GM23338 (cell line): ENCODE data around the gene STK24.

Source experiments
- CREB1 ChIP-seq: fragments of 250-450 bp; sonication (Bioruptor Pico); IDR thresholded peaks from 2 replicates; pipeline ENCODE4 v1.5.0; 2020; ENCODE audit warnings: low read depth, mild to moderate bottlenecking, moderate library complexity
- EZH2 ChIP-seq: fragments of 200-600 bp; sonication (generic); IDR thresholded peaks from one replicate; pipeline ENCODE4 v1.8.0; 2017; ENCODE audit warnings: antibody characterized with exemption, mild to moderate bottlenecking, low read depth; ENCODE audit not compliant: unreplicated experiment
- JUNB ChIP-seq: IDR thresholded peaks from one replicate; pipeline ENCODE4 v1.6.1; 2016; ENCODE audit warnings: antibody characterized with exemption; ENCODE audit not compliant: unreplicated experiment
- NANOG ChIP-seq: IDR thresholded peaks from 2 replicates; pipeline ENCODE4 v1.6.1; 2016; ENCODE audit warnings: antibody characterized with exemption, borderline replicate concordance
- POLR2AphosphoS5 ChIP-seq: IDR thresholded peaks from 2 replicates; pipeline ENCODE4 v1.6.1; 2016; ENCODE audit warnings: antibody characterized with exemption, low read depth
- STAT1 ChIP-seq: IDR thresholded peaks from one replicate; pipeline ENCODE4 v1.6.1; 2016; ENCODE audit warnings: antibody characterized with exemption; ENCODE audit not compliant: unreplicated experiment
- ZNF114 ChIP-seq: fragments of 250-450 bp; sonication (Bioruptor Pico); IDR thresholded peaks from 2 replicates; pipeline ENCODE4 v1.5.0; 2020; ENCODE audit warnings: mild to moderate bottlenecking, moderate library complexity
- ZNF331 ChIP-seq: fragments of 250-450 bp; sonication (Bioruptor Pico); IDR thresholded peaks from 2 replicates; pipeline ENCODE4 v1.5.0; 2020; ENCODE audit warnings: low read depth, mild to moderate bottlenecking, moderate library complexity
- TF ChIP-seq, protein P1 (sequence below), 2 experiments: fragments of 200-600 bp in 1 of 2; sonication (generic) in 1 of 2; conservative IDR thresholded peaks; 2 replicates each; pipeline versions ENCODE4 v1.5.1 to v1.6.1; 2016 to 2017; ENCODE audit warnings: antibody characterized with exemption in 2 of 2, low read depth in 2 of 2, mild to moderate bottlenecking in 2 of 2, moderate library complexity in 1 of 2
- TF ChIP-seq, protein P2 (sequence below): IDR thresholded peaks from one replicate; pipeline ENCODE4 v1.6.1; 2018; ENCODE audit warnings: antibody characterized with exemption; ENCODE audit not compliant: unreplicated experiment
- TF ChIP-seq, protein P3 (sequence below): IDR thresholded peaks from 2 replicates; pipeline ENCODE4 v1.6.1; 2016; ENCODE audit warnings: antibody characterized with exemption

DNA sequence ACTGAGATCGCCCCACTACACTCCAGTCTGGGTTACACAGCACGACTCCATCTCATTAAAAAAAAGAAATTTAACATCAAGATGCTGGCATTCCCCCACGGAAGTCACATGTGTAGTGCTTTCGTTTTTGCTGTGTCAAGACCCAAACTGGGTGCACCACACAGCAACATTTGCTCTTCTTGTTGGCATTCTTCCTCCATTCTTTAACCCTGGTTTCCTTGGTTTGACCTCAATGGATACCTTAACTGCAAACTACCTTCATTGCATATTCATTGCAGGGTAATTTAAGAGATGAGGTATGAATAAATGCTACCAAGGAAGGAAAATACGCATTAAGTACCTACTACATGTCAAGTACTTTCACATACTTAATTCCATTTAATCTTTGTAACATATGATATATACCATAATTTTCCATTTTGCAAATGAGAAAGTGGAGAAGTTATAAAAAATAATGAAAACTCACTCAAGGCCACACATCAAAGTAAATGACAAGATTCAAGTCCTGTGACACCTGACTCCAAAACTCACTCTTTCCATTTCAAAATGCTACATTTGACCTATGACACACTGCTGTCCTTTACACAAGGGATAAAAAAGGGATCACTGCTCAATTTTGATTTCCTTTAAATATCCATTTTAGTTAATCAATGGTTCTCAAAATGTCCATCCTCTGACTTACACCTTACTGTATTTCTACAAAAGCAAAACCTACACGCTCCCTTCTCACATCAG, 59.2 kb downstream of the STK24 start:
- TF ChIP-seq, protein P1, sequence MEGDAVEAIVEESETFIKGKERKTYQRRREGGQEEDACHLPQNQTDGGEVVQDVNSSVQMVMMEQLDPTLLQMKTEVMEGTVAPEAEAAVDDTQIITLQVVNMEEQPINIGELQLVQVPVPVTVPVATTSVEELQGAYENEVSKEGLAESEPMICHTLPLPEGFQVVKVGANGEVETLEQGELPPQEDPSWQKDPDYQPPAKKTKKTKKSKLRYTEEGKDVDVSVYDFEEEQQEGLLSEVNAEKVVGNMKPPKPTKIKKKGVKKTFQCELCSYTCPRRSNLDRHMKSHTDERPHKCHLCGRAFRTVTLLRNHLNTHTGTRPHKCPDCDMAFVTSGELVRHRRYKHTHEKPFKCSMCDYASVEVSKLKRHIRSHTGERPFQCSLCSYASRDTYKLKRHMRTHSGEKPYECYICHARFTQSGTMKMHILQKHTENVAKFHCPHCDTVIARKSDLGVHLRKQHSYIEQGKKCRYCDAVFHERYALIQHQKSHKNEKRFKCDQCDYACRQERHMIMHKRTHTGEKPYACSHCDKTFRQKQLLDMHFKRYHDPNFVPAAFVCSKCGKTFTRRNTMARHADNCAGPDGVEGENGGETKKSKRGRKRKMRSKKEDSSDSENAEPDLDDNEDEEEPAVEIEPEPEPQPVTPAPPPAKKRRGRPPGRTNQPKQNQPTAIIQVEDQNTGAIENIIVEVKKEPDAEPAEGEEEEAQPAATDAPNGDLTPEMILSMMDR (conservative IDR thresholded peaks at IDR 0.05; ENCODE audit: low read depth in 2 of 2) = no peak
- TF ChIP-seq POLR2AphosphoS5 (no peak), EZH2 (no peak), CREB1 (CRISPR knock-in tag) (no peak), ZNF331 (CRISPR knock-in tag) (no peak), JUNB (no peak), STAT1 (no peak), ZNF114 (CRISPR knock-in tag) (no peak), NANOG (no peak)
- TF ChIP-seq, protein P2, sequence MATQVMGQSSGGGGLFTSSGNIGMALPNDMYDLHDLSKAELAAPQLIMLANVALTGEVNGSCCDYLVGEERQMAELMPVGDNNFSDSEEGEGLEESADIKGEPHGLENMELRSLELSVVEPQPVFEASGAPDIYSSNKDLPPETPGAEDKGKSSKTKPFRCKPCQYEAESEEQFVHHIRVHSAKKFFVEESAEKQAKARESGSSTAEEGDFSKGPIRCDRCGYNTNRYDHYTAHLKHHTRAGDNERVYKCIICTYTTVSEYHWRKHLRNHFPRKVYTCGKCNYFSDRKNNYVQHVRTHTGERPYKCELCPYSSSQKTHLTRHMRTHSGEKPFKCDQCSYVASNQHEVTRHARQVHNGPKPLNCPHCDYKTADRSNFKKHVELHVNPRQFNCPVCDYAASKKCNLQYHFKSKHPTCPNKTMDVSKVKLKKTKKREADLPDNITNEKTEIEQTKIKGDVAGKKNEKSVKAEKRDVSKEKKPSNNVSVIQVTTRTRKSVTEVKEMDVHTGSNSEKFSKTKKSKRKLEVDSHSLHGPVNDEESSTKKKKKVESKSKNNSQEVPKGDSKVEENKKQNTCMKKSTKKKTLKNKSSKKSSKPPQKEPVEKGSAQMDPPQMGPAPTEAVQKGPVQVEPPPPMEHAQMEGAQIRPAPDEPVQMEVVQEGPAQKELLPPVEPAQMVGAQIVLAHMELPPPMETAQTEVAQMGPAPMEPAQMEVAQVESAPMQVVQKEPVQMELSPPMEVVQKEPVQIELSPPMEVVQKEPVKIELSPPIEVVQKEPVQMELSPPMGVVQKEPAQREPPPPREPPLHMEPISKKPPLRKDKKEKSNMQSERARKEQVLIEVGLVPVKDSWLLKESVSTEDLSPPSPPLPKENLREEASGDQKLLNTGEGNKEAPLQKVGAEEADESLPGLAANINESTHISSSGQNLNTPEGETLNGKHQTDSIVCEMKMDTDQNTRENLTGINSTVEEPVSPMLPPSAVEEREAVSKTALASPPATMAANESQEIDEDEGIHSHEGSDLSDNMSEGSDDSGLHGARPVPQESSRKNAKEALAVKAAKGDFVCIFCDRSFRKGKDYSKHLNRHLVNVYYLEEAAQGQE = no peak
- TF ChIP-seq, protein P3, sequence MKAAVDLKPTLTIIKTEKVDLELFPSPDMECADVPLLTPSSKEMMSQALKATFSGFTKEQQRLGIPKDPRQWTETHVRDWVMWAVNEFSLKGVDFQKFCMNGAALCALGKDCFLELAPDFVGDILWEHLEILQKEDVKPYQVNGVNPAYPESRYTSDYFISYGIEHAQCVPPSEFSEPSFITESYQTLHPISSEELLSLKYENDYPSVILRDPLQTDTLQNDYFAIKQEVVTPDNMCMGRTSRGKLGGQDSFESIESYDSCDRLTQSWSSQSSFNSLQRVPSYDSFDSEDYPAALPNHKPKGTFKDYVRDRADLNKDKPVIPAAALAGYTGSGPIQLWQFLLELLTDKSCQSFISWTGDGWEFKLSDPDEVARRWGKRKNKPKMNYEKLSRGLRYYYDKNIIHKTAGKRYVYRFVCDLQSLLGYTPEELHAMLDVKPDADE = no peak
